NCI-H460 (cell line): Measurements from ENCODE around the gene KCNMA1. TPM values are rescaled to one million over a fixed set of nuclear protein-coding genes. Genes with fewer than 3 reads are reported as not detected.

Experiments
- DNase-seq: peaks from one replicate; pipeline ENCODE4 v3.0.0-alpha.2; 2016; ENCODE audit warnings: low read depth; ENCODE audit errors: extremely low read depth
- total RNA-seq: library from RNA; depleted of rRNA; stranded (reverse); fragments of >200 nt; shearing (Covaris generic); gene quantifications from 2 replicates; pipeline ENCODE4 v1.2.3, GENCODE V29; 2014

The KCNMA1 gene
- total RNA-seq, 1 experiment from 2014 or later, result 0.54 TPM

DNA sequence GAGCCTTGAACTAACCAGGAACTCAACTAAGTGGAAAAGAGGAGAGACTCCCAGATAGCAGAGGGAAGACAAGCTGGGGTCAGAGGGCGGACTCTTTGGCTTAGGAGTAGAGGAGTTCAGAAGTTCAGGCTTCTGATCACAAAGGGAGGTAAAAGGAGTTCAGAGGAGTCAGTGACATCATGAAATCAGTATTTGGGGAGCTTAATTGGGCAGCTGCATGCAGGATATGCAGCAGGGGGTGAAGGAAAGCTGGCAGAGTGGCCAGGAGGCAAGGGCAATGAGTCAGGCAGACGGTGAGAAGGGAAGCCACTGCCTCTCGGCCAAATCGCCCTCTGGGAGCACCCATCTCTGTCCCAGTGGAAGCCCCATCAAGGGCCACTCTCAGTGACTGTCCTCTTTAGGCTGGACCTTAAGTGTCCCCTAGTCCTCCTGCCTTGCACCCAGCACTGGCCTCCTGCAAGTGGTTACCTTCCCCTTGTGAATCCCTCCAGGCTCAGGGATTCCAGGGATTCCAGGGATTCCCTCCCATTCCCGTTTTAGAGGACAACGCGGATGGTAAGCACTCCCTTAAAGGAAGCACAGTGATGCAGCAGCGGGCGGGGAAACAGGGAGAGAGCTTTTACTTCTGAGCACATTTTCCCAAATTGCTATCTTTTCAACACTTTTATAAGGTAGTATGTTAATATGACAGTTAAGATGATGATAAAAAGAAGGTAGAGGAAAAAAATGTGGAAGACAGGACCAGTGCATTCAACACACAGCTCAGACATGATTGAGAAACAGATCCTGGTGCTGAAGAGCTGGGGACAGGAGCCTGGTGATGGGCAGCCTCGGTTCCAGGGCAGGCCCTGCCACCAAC lies 72.6 kb downstream of the KCNMA1 start:
- DNase-seq, result no peak

DNA sequence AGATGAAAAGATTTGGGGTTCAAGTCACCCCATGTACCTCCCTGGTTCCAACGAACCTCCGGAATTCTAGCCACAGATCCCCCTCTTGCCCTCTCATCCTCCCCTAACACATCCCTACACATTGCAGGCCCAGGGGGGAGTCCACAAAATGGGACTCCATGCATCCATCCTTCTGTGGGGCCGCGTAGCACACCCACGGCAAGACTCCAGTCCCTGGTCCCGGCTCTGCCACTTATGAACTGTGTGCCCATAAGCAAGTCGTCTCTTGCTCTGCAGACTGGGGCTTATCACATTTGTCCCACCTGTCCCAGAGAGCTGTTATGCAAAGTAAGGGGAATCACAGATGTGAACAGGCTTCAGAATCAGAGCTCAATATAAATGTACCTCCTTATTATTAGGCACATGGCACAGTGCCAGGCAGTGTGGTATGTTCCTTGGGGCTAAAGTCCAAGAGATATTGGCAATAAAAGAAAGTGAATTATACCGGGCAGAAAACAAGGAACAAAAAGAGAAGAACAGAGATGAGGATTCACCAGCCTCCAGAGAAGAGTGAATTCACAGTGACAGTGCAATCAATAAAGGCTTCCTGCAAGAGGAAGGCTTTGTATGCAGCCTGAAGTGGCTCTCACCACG lies 73.9 kb downstream of the KCNMA1 start:
- no peak for DNase-seq

DNA sequence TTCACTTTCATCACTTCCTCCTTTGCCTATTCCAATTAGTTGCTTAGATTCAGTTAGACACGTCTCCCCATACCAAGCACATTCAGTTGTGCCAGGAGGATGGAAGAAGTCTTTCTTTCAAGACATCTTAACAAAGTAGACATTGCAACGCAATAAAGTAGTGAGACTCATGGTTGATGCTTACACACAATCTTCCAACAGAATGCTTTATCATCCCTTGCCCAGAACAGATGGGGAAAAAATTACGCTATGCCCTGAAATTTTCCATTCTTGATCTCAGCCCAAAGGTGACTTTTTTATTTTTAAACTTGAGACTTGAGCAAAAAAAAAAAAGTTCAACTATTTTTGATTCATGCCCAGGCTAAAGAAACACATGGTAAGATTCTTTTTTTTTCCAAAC lies 74.9 kb downstream of the KCNMA1 start:
- DNase-seq, result no peak

DNA sequence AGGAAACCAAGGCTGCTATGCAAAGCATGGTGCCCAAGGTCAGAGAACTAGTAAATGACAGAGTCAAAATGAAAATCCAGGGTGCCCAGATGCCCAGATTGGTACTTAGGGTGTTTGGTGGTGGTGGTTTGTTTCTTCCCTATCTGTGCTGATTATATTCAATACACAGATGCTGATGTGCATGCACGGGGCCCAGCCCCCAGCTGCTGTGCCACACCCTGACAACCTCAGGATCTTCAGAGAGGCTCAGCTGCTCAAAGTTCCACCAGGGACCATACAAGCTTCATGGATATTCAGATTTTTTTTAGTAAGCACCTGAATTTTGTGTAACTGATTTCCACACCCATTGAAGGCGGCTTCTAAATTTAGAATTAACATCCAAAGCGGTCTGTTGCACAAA lies 75.6 kb downstream of the KCNMA1 start:
- no peak for DNase-seq

DNA sequence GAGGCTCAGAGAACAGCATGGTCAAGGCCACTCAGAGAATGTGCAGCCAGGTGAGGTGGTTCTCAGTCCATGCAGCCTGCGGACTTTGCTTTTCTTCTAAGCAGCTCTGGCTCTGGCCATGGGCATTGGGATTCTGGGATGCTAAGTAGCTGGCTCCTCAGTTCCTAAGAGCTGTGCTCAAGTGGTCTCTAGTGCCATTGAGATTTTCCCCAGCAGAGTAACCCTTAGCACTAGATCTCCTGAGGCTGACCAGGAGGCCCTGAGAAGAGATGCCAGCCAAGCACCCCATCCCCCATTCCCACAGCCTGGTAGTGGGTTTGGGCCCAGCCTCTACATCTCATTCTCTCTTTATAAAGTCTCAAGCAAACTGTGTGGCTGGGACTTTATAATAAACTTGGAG lies 77.1 kb downstream of the KCNMA1 start:
- DNase-seq, result no peak

DNA sequence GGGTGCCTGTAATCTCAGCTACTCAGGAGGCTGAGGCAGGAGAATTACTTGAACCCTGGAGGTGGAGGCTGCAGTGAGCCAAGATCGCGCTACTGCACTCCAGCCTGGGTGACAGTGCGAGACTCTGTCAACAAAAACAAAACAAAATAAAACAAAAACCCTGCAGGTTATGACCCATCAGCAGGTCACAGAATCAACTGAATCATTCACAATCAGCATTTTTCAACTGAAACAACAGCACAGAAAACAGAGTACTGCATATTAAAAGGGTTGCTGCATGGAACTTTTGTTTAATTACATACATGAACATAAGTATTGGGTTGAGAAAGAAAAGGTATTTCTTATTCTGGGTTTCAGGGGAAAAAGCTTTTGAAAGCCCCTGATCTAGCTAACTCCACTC lies 77.6 kb downstream of the KCNMA1 start:
- DNase-seq, result no peak

DNA sequence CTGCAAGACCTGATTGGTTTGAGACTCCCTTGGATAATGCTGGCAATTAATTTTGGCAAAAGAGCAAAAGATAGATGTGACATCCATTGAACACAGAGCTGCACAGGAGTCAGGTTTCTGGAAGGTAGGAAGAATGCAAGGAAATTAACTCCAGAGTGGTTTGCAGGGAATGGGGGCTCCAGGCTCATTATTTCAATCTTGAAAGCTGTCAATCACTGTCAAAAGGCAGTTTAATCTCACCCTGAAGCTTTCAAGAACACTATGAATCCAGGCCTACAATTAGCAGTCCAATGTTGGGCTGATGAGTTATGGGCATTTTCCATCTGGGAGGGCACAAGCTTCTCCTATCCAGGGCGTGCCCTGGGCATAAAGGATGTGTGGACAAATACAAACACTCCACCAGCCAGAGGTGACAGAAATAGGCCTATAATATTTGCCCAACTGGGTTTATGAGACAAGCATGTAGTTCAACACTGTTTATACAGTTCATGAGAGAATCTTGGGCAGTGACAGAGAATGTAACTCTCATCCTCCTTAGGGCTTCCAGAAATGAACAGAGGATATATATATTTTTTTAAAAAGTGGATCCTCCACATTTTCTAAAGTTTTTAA lies 80.5 kb downstream of the KCNMA1 start:
- no peak for DNase-seq

DNA sequence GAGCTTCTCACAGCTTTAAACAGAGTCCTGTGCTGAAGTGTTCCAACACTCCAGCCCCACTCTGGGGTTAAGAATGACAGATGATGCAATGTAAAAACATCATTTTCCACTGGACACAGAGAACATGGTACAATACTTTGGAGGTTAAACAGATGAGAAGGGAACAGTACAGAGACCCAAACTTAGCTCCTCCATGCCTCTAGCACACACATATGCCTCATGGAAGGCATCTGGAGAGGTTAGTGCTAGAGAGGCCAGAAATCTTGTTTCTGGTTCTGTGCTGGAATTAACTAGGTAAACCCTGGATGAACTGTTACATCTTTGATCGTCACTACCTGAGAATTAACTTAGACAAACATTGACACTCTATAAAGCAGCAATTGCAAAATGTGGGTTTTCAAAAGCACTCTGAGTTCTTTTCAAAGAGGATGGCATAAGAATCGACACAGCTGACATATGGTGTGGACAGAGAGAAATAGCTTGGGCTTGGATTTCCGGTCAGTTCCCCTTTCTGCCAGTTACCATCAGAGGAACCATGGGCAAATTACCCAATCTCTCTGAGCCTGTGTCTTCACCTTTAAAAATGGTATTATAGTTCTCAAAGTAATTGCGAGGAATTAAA lies 81.9 kb downstream of the KCNMA1 start:
- DNase-seq, result no peak

DNA sequence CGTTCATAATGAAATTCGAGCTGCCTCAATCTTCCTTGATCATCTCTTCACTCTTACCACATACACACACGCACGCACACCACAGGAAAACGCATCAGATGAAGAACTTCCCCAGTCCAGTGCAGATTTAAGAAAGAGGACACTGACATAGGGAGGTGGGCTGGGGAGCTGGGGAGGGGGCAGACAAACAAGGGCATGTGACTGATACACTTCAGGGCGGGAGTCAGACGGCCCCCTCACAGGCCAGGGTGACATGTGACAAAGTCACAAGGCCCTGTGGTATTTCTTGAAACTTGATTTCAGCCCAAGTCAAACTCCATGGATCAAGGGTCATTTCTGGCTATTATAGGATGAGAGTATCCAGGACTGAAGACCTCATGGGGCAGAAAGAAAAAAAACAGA lies 82.6 kb downstream of the KCNMA1 start:
- no peak for DNase-seq

DNA sequence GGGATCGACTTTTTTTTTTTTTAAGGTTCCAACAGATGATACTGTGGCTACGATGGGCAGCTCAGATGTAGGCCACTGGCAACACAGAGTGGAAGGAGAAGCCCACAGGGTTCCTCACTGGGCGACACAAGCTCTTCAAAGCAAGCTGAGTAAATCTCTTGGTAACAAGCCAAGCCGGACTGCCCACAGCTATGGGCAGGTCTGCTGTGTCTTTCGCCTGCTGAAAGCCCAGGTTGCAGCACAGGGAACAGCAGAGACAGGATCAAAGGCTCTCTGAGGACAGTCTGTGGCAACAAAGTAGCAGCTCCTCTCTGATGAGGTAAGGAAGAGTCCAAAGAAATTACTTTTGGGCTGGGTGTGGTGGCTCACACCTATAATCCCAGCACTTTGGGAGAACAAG lies 83.6 kb downstream of the KCNMA1 start:
- DNase-seq, result no peak

DNA sequence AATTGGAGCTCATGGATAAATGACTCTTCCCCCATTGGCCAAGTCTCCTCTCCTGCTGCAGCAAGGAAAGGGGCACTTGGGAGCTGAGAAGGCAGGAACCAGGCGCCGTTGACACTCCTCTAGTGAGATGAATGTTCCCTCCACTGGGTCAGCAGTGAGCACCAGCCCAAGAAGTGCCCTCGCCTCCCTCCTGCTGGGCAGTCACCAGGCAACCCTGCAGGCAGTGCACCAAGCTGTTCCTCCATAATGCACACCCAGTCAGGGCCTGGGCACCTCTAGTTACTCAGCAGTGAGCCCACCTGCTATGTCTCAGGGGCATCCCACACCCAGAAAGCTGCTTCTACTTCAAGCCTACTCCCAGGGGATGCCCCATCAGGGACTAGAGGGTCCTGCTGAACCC lies 84.3 kb downstream of the KCNMA1 start:
- DNase-seq, result no peak

DNA sequence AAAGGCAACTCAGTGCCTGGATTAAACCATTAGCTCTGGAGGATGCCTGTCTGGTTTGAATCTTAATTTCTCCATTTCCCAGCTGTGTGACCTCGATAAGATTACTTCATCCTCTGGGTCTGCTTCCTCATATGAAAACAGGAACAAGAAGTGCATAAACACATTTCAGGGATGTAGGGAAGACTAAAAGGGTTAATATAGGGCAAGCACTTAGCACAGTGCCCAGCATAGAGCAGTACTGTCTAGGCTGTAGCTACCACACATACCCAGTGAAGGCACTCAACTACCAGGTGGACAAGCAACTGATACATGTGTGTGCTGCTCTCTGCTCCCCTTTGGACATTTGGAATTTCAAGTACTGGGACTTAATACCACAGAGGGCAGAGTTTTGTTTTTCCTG lies 85.4 kb downstream of the KCNMA1 start:
- DNase-seq, result no peak

DNA sequence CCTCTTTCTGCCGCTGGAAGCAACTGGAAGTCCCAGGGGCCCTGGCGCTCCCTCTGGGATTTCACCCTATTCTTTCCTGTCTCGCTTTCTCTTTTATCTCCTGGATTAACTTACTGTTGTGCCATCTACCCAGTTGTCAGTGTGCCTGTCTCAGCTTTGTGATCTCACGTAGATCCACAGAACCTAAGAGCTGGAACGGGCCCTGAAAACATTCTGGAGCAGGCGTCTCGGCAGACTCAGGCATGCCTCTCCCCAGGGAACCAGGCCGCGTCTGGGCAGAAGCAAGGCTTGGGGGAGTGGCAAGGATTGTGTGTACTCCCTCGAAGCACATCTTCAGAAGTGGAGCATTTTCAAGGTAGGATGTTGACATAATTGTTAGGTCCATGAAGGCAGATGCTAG lies 87.2 kb downstream of the KCNMA1 start:
- no peak for DNase-seq

DNA sequence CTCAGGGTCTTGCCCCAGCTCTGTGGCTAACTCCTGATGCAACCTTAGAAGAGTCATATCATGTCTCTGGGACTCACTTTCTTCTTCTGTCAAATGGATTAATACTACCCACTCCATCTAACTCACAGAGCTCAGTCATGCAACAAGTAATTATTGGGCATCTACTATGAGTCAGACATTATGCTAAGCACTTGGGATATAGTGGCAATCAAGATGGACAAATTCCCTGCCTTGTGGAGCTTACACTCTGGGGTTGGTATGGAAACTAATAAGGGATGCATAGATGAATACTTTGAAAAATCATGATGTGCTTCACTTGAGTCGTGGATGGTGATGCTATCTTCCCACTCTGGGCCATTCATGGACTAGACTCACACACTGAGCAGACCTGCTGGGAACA lies 88.9 kb downstream of the KCNMA1 start:
- no peak for DNase-seq

DNA sequence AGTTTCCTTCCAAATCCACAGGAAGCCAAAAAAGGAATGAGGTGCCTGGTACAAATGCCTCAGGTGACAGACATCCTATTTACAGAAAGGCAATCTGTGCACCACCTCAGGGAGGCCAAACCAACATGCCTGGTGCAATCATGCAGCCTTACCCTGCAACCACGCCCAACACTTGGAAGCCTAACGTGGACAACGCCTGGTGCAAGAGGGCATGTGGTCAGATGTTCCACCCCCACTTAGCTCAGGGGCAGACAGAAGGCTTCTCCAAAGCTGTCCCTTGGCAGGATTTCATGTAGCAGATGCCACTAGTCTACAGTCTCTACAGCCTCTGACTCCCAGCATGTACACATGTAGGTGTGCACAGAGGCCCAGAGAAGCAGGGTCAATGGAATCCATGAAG lies 89.5 kb downstream of the KCNMA1 start:
- DNase-seq, result no peak

DNA sequence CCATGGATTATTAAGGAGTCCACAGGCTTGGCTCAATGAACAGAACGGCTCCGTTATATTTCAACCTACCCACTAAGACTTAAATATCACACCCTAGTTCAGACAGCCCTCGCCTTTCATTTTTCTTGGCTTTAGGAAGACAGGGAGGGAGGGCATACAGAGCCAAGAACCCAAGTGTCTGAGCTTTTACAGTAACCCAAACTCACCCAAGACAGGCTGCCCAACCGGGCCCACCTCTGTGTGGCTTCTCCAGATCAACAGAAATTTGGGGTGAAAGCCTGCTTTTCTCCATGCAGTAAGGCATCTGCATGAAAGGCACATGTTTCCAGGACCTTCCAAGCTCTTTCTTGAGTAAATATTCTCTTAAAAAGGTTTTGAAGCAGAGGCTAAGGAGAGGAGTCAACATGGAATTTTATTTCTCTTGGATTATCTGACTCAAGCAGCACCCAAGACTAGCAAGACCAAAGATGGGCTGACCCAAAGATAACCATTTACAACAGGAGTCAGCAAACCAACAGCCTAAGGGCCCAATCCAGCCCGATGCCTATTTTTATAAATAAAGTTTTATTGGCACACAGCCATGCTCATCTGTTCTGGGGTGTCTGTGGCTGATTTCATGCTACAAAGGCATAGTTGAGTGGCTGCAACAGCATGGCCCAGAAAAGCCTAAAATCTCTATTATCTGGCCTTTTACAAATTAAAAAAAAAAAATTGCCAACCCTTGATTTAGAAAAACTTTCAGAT lies 90.1 kb downstream of the KCNMA1 start:
- no peak for DNase-seq

DNA sequence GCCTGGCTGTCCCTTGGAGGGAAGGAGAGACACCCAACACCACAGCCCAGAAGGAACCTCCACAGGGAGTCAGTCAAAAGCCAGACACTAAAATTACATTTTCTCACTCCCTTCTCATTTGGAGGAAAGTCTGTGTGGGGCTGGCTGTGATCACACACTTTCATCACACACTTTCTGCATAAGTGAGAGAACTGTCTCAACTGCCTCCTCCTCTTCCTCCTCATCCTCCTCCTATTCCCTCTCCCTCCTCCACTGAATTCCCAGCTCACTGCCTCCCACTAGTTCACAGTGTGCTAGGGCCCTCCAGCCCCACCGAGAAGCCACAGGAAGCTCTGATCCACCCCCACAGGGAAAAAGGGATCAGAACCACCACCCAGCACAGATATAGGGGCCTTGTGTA lies 91.6 kb downstream of the KCNMA1 start:
- no peak for DNase-seq

DNA sequence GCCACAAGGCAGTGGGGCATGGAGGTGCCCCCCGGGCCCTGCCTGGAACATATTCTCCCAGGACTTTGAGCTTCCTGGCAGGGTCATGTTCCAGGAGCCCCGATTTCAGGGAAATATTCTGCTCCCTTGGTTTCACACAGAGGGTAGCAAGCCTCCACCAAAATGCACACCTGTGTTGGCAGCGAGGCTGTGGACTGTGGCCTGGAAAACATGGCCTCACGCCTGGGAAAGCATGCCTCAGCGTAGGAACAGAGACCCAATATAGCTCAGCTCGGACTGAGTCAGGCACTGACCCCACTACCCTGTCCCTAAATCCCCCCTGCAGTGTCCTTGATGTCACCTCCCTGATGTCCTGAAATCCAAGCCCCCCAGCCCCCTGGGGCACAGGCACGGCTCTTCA lies 92.0 kb downstream of the KCNMA1 start:
- DNase-seq, result no peak

DNA sequence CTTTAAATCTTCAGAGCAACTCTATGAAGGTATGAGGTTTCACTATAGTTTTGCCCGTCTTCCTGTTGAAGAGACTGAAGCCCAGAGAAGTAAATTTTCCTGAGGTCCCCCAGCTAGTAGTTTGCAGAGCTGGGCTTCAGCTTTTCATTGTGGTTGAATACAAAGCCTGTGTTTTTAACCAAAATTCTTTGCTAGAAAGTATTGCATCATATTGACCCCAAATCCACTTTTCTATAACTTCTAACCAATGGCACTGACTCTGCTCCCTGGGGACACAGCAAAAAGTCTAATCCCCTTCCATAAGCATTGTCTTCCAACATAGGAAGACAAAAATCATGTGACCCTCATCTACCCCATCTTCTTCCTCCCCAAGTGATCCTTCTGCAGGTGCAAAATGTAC lies 93.0 kb downstream of the KCNMA1 start:
- no peak for DNase-seq

DNA sequence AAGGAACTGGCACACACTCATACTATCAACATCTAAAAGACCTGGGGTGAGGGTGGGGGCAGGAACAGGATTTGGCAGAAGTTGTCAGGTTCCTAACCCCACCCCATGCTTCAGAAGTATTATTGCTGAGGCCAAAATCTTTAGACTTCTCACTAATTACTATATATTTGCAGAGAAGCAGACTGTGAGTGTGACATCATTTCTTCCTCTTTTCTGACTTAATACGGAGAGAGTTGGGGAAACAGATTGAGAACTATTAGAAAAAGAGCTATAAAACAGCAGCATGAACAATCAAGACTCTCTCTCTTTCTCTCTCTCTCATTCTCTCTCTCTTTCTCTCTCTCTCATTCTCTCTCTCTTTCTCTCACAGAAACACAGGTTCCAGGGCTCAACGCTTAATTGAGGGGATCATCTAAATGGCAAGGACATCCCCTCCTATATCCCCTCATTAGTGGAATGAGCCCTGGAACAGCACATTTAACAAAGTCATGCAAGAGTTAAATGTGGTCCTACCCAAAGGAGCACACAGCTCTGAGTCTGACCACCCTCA lies 94.8 kb downstream of the KCNMA1 start:
- no peak for DNase-seq

DNA sequence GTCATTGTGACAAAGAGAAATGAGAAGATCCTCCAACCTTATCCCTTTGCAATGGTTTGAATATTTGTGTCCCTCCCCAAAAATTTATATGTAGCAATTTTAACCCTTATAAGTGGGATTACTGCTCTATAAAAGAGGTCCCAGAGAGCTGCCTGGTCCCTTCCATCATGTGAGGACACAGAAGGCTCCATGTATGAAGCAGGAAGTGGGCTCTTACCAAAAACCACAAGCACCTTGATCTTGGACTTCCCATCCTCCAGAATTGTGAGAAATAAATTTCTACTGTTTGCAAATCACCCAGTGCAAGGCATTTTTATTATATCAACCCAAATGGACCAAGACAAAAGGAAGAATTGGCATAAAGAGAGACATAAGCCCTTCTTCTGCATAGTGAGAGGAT lies 95.7 kb downstream of the KCNMA1 start:
- no peak for DNase-seq
